Neural cell (in vitro differentiated cells): ENCODE results near the gene VSIG10. TPM values are rescaled to one million over a fixed set of nuclear protein-coding genes. Genes with fewer than 3 reads are reported as not detected.

Source experiments
- H2AFZ ChIP-seq: fragments of 200-600, 300-800 bp; sonication (generic), shearing (Covaris generic); 2 replicates; pipeline ENCODE4 v1.6.0; 2014; ENCODE audit warnings: low read depth, mild to moderate bottlenecking, antibody characterized with exemption, low read length, moderate library complexity
- H3F3A ChIP-seq: fragments of 200-600 bp; shearing (Covaris generic); 2 replicates; pipeline ENCODE4 v1.6.1; 2016; ENCODE audit warnings: mild to moderate bottlenecking, moderate library complexity, mixed read lengths, antibody characterized with exemption, low read length; ENCODE audit not compliant: insufficient read depth, poor library complexity, severe bottlenecking
- H3K27ac ChIP-seq: fragments of 200-600, 300-800 bp; sonication (generic), shearing (Covaris generic); 2 replicates; pipeline ENCODE4 v1.5.1; 2014; ENCODE audit warnings: mild to moderate bottlenecking, low read length, moderate library complexity
- H3K27me3 ChIP-seq: fragments of 300-800, 200-600 bp; sonication (generic), shearing (Covaris generic); 2 replicates; pipeline ENCODE4 v1.6.0; 2014; ENCODE audit warnings: mild to moderate bottlenecking, low read depth, low read length, moderate library complexity; ENCODE audit not compliant: insufficient read depth
- H3K36me3 ChIP-seq: fragments of 300-800, 200-600 bp; sonication (generic), shearing (Covaris generic); 2 replicates; pipeline ENCODE4 v1.5.1; 2014; ENCODE audit warnings: mild to moderate bottlenecking, antibody characterized with exemption, low read length, moderate library complexity; ENCODE audit not compliant: insufficient read depth
- H3K4me2 ChIP-seq: fragments of 300-800, 200-600 bp; sonication (generic), shearing (Covaris generic); 2 replicates; pipeline ENCODE4 v1.6.0; 2014; ENCODE audit warnings: mild to moderate bottlenecking, low read length
- H3K4me3 ChIP-seq: fragments of 300-800, 200-600 bp; sonication (generic), shearing (Covaris generic); 2 replicates; pipeline ENCODE4 v1.5.1; 2014; ENCODE audit warnings: mild to moderate bottlenecking, low read length, moderate library complexity
- H3K79me2 ChIP-seq: fragments of 200-600 bp; shearing (Covaris generic); replicated peaks from 2 replicates; pipeline ENCODE4 v1.6.0; 2014; ENCODE audit warnings: mild to moderate bottlenecking, low read length, moderate library complexity; ENCODE audit not compliant: insufficient read depth
- H3K9ac ChIP-seq: fragments of 300-800, 200-600 bp; sonication (generic), shearing (Covaris generic); 2 replicates; pipeline ENCODE4 v1.6.1; 2016; ENCODE audit warnings: mild to moderate bottlenecking, low read length, mixed read lengths
- H3K9me2 ChIP-seq: fragments of 200-600 bp; shearing (Covaris generic); 2 replicates; pipeline ENCODE4 v1.6.1; 2016; ENCODE audit warnings: mild to moderate bottlenecking, low read length, mixed read lengths; ENCODE audit not compliant: insufficient read depth
- H3K9me3 ChIP-seq: fragments of 200-600, 300-800 bp; sonication (generic), shearing (Covaris generic); 2 replicates; pipeline ENCODE4 v1.6.1; 2016; ENCODE audit warnings: mild to moderate bottlenecking, mixed run types, low read length, moderate library complexity, mixed read lengths
- H4K20me1 ChIP-seq: fragments of 200-600 bp; shearing (Covaris generic); 2 replicates; pipeline ENCODE4 v1.6.1; 2016; ENCODE audit warnings: mild to moderate bottlenecking, mixed run types; ENCODE audit not compliant: insufficient read depth
- EP300 ChIP-seq: fragments of 450-650 bp; conservative IDR thresholded peaks from 2 replicates; pipeline ENCODE4 v1.6.1; 2014; ENCODE audit warnings: antibody characterized with exemption, mild to moderate bottlenecking, moderate library complexity; ENCODE audit not compliant: poor library complexity, severe bottlenecking
- EZH2 ChIP-seq: fragments of 200-600, 300-800 bp; shearing (Covaris generic), sonication (generic); IDR thresholded peaks from 2 replicates; pipeline ENCODE4 v1.6.1; 2014; ENCODE audit warnings: antibody characterized with exemption, low read length, borderline replicate concordance, mild to moderate bottlenecking; ENCODE audit not compliant: insufficient read depth, poor library complexity, severe bottlenecking
- MXI1 ChIP-seq: fragments of 450-650 bp; conservative IDR thresholded peaks from 2 replicates; pipeline ENCODE4 v1.6.1; 2014; ENCODE audit warnings: antibody characterized with exemption, mild to moderate bottlenecking; ENCODE audit not compliant: poor library complexity, severe bottlenecking
- POLR2AphosphoS5 ChIP-seq: IDR thresholded peaks from 2 replicates; pipeline ENCODE4 v1.6.1; 2012
- RAD21 ChIP-seq: fragments of 450-650 bp; conservative IDR thresholded peaks from 2 replicates; pipeline ENCODE4 v1.6.1; 2014; ENCODE audit warnings: antibody characterized with exemption, mild to moderate bottlenecking, moderate library complexity
- SMC3 ChIP-seq: fragments of 450-650 bp; conservative IDR thresholded peaks from 2 replicates; pipeline ENCODE4 v1.6.1; 2014; ENCODE audit warnings: antibody characterized with exemption, mild to moderate bottlenecking, moderate library complexity; ENCODE audit not compliant: poor library complexity
- TAF1 ChIP-seq: IDR thresholded peaks from 2 replicates; pipeline ENCODE4 v1.6.1; 2012; ENCODE audit warnings: low read depth
- polyA plus RNA-seq: library from polyadenylated mRNA; depleted of rRNA; stranded (reverse); fragments of >200 nt; gene quantifications from 2 replicates; pipeline ENCODE4 v1.2.3, GENCODE V29; 2014
- TF ChIP-seq, protein P1 (sequence below): fragments of 450-650 bp; IDR thresholded peaks from 2 replicates; pipeline ENCODE4 v1.5.1; 2014; ENCODE audit warnings: antibody characterized with exemption, mild to moderate bottlenecking, moderate library complexity; ENCODE audit not compliant: poor library complexity, severe bottlenecking
- TF ChIP-seq, protein P2 (sequence below): IDR thresholded peaks from 2 replicates; pipeline ENCODE4 v1.6.1; 2012; ENCODE audit warnings: borderline replicate concordance

Gene VSIG10
- polyA plus RNA-seq, 1 donor from 2014 or later: 2.0 TPM

DNA sequence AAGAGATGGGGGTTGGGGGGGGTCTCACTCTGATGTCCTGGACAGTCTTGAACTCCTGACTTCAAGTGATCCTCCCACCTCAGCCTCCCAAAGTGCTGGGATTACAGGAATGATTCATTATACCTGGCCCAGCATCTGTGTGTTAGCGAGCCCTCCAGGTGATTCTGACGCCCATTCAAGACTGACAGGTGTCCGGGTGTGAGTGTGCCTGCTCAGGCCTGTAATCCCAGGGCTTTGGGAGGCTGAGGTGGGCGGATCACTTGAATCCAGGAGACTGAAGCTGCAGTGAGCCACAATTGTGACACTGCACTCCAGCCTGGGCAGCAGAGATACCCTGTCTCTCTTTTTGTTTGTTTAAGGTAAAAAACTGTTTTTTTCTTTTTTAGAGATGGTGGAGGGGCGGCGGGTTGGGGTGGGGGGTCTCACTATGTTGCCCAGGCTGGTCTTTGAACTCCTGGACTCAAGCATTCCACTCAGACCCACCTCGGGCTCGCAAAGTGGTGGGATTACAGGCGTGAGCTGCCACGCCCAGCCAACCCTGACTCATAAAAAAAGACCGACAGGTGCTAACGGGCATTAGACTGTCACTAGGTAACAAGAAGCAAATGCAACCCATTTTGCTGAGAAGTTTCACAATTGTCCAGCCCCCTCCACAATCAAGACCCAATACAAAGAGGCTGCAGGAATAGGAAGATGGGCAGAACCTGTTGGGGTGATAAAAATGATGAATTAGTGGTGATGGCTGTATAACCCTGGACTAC, 4.7 kb downstream of the VSIG10 start:
- Histone ChIP-seq H2AFZ (no peak overlapping the region), H3K27me3 (peaks cover 18% of the 10 kb centered on the region), H3K27ac (no peak overlapping the region), H3K36me3 (no peaks in the 10 kb centered on the region), H3K4me2 (no peak overlapping the region), H3K4me3 (no peak overlapping the region), H3K9me2 (no peaks in the 10 kb centered on the region), H3K9ac (no peak overlapping the region), H4K20me1 (no peaks in the 10 kb centered on the region), H3K79me2 (no peaks in the 10 kb centered on the region), H3F3A (no peaks in the 10 kb centered on the region), H3K9me3 (no peaks in the 10 kb centered on the region)
- TF ChIP-seq EZH2 (no peak), RAD21 (no peak), MXI1 (no peak), POLR2AphosphoS5 (no peak), EP300 (no peak), TAF1 (no peak), SMC3 (no peak)
- TF ChIP-seq, protein P1, sequence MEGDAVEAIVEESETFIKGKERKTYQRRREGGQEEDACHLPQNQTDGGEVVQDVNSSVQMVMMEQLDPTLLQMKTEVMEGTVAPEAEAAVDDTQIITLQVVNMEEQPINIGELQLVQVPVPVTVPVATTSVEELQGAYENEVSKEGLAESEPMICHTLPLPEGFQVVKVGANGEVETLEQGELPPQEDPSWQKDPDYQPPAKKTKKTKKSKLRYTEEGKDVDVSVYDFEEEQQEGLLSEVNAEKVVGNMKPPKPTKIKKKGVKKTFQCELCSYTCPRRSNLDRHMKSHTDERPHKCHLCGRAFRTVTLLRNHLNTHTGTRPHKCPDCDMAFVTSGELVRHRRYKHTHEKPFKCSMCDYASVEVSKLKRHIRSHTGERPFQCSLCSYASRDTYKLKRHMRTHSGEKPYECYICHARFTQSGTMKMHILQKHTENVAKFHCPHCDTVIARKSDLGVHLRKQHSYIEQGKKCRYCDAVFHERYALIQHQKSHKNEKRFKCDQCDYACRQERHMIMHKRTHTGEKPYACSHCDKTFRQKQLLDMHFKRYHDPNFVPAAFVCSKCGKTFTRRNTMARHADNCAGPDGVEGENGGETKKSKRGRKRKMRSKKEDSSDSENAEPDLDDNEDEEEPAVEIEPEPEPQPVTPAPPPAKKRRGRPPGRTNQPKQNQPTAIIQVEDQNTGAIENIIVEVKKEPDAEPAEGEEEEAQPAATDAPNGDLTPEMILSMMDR: no peak
- TF ChIP-seq, protein P2, sequence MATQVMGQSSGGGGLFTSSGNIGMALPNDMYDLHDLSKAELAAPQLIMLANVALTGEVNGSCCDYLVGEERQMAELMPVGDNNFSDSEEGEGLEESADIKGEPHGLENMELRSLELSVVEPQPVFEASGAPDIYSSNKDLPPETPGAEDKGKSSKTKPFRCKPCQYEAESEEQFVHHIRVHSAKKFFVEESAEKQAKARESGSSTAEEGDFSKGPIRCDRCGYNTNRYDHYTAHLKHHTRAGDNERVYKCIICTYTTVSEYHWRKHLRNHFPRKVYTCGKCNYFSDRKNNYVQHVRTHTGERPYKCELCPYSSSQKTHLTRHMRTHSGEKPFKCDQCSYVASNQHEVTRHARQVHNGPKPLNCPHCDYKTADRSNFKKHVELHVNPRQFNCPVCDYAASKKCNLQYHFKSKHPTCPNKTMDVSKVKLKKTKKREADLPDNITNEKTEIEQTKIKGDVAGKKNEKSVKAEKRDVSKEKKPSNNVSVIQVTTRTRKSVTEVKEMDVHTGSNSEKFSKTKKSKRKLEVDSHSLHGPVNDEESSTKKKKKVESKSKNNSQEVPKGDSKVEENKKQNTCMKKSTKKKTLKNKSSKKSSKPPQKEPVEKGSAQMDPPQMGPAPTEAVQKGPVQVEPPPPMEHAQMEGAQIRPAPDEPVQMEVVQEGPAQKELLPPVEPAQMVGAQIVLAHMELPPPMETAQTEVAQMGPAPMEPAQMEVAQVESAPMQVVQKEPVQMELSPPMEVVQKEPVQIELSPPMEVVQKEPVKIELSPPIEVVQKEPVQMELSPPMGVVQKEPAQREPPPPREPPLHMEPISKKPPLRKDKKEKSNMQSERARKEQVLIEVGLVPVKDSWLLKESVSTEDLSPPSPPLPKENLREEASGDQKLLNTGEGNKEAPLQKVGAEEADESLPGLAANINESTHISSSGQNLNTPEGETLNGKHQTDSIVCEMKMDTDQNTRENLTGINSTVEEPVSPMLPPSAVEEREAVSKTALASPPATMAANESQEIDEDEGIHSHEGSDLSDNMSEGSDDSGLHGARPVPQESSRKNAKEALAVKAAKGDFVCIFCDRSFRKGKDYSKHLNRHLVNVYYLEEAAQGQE: no peak

DNA sequence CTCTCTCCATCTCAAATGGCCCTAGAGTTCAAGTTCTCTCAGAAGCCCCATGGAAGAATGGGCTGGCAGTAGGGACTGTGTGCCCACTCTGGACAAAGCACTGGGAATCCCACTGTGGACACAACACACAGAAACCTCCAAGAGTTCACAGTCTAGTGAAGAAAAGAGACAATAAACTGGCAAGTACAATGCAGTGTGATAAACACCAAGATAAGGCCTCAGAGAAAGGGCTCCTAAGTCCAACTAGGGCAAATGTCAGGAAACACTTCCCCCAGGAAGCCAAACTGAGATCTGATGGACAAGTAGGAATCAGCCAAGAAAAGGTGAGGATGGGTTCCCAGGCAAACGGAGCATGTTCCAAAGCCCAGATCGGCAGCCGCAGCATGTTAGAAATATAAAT, 5.4 kb downstream of the VSIG10 start:
- Histone ChIP-seq H3K9ac (no peak overlapping the region), H3K36me3 (no peaks in the 10 kb centered on the region), H4K20me1 (no peaks in the 10 kb centered on the region), H3K27ac (no peak overlapping the region), H3K27me3 (peaks cover 13% of the 10 kb centered on the region), H2AFZ (no peak overlapping the region), H3K79me2 (no peaks in the 10 kb centered on the region), H3K9me2 (no peaks in the 10 kb centered on the region), H3K4me3 (no peak overlapping the region), H3F3A (no peaks in the 10 kb centered on the region), H3K9me3 (no peaks in the 10 kb centered on the region), H3K4me2 (no peak overlapping the region)
- TF ChIP-seq POLR2AphosphoS5 (no peak), MXI1 (no peak), TAF1 (no peak), EZH2 (no peak), EP300 (no peak), RAD21 (no peak), SMC3 (no peak)
- TF ChIP-seq, protein P2: no peak
- TF ChIP-seq, protein P1: no peak
